ENCODE results near the gene TIMM50.
A peak's percentile ranks its signal among the peaks of the same experiment; 100 is the strongest.

Gene TIMM50

GRCh38 chr19:39481229-39481545 lies 549 bp downstream of the TIMM50 start:
- no peak for TF ChIP-seq MAX (IDR thresholded peaks at IDR 0.05; ENCODE audit: low read depth, low read length)
- no peak for TF ChIP-seq CTCF (IDR thresholded peaks at IDR 0.05; ENCODE audit: low read depth, low read length)
- TF ChIP-seq POLR2A (IDR thresholded peaks at IDR 0.05; ENCODE audit: extremely low read depth, insufficient read length), result no peak
- TF ChIP-seq MYC (IDR thresholded peaks at IDR 0.05; ENCODE audit: low read depth, low read length), result no peak
- H3K4me3 ChIP-seq (ENCODE audit: low read depth, low read length), result peak overlapping the region; percentile 89
- peak; percentile 23 for DNase-seq (ENCODE audit: low read depth)

- DNase-seq (ENCODE audit: low read depth), result no peak
- TF ChIP-seq MAX (IDR thresholded peaks at IDR 0.05; ENCODE audit: low read depth, low read length), result no peak
- TF ChIP-seq MYC (IDR thresholded peaks at IDR 0.05; ENCODE audit: low read depth, low read length), result no peak
- no peak for TF ChIP-seq CTCF (IDR thresholded peaks at IDR 0.05; ENCODE audit: low read depth, low read length)
- no peak for TF ChIP-seq POLR2A (IDR thresholded peaks at IDR 0.05; ENCODE audit: extremely low read depth, insufficient read length)
- peak overlapping the region; percentile 89 for H3K4me3 ChIP-seq (ENCODE audit: low read depth, low read length)
Measured at GRCh38 chr19:39481676-39482075, 1.0 kb downstream of the TIMM50 start.

- H3K4me3 ChIP-seq (ENCODE audit: low read depth, low read length), result no peak overlapping the region
- TF ChIP-seq POLR2A (IDR thresholded peaks at IDR 0.05; ENCODE audit: extremely low read depth, insufficient read length) (no peak), MYC (IDR thresholded peaks at IDR 0.05; ENCODE audit: low read depth, low read length) (no peak), MAX (IDR thresholded peaks at IDR 0.05; ENCODE audit: low read depth, low read length) (no peak), CTCF (IDR thresholded peaks at IDR 0.05; ENCODE audit: low read depth, low read length) (no peak)
- no peak for DNase-seq (ENCODE audit: low read depth)
Measured at GRCh38 chr19:39483141-39483540, 2.5 kb downstream of the TIMM50 start.

GRCh38 chr19:39489756-39490155 lies 9.1 kb downstream of the TIMM50 start:
- TF ChIP-seq MAX (IDR thresholded peaks at IDR 0.05; ENCODE audit: low read depth, low read length), result no peak
- TF ChIP-seq MYC (IDR thresholded peaks at IDR 0.05; ENCODE audit: low read depth, low read length), result no peak
- no peak for TF ChIP-seq POLR2A (IDR thresholded peaks at IDR 0.05; ENCODE audit: extremely low read depth, insufficient read length)
- no peak for TF ChIP-seq CTCF (IDR thresholded peaks at IDR 0.05; ENCODE audit: low read depth, low read length)
- DNase-seq (ENCODE audit: low read depth), result no peak
- no peak overlapping the region for H3K4me3 ChIP-seq (ENCODE audit: low read depth, low read length)

- H3K4me3 ChIP-seq (ENCODE audit: low read depth, low read length), result no peak overlapping the region
- no peak for TF ChIP-seq MYC (IDR thresholded peaks at IDR 0.05; ENCODE audit: low read depth, low read length)
- DNase-seq (ENCODE audit: low read depth), result no peak
Measured at GRCh38 chr19:39492225-39492624, 11.6 kb downstream of the TIMM50 start.

- TF ChIP-seq CTCF (IDR thresholded peaks at IDR 0.05; ENCODE audit: low read depth, low read length), result no peak
- no peak for TF ChIP-seq POLR2A (IDR thresholded peaks at IDR 0.05; ENCODE audit: extremely low read depth, insufficient read length)
- no peak for TF ChIP-seq MYC (IDR thresholded peaks at IDR 0.05; ENCODE audit: low read depth, low read length)
- TF ChIP-seq MAX (IDR thresholded peaks at IDR 0.05; ENCODE audit: low read depth, low read length), result no peak
- DNase-seq (ENCODE audit: low read depth), result no peak
- H3K4me3 ChIP-seq (ENCODE audit: low read depth, low read length), result no peak overlapping the region
Measured at GRCh38 chr19:39492788-39493187, 12.2 kb downstream of the TIMM50 start.
